HG02840 (cell line): ENCODE results near the gene ZBTB40.

Experiments used
- ATAC-seq: cut with Tn5 transposase; IDR thresholded peaks from one replicate; pipeline ENCODE4 v1.9.1; 2021; ENCODE audit warnings: mild to moderate bottlenecking, moderate library complexity, moderate number of reproducible peaks; ENCODE audit not compliant: unreplicated experiment, low FRiP score

The ZBTB40 gene

GRCh38 chr1:22496536-22497160 lies 45.0 kb downstream of the ZBTB40 start:
- ATAC-seq = no peak

DNA sequence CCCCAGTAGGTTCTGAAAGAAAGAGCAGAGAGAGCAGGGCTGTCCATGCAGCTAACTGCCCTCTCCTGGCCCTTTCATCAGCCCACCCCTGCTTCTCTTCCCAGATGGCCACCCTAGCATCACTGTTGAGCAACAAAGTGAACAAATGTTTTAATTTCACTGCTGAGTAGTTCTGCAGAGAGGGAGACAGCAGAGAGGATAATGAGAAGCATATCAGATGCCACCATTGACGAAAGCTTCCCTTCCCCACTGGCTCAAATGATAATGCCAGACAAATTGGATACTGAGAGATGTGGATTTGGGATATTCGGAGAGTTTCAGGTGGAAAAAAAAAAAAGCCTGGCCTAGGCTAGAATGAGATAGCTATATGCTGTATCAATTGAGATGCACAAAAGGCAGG lies 46.8 kb downstream of the ZBTB40 start:
- no peak for ATAC-seq

DNA sequence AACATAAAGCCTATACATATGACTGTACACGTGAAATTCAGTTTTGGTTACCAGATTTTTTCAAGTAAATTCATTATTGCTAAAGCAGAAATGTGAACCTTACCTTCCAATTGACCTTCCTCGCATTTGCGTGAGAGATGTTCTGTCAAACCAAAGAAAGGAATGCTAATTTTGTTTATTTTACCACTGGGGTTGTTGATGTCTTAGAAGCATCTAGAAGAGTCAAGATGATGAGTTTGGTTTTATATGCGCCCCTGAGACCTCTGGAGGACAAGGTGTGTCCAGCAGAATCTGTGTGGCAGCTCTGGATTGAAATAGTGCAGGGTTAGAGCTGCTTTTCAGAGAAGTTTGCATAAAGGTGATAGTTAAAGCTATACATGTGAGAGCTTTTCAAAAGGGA lies 48.4 kb downstream of the ZBTB40 start:
- ATAC-seq = no peak

DNA sequence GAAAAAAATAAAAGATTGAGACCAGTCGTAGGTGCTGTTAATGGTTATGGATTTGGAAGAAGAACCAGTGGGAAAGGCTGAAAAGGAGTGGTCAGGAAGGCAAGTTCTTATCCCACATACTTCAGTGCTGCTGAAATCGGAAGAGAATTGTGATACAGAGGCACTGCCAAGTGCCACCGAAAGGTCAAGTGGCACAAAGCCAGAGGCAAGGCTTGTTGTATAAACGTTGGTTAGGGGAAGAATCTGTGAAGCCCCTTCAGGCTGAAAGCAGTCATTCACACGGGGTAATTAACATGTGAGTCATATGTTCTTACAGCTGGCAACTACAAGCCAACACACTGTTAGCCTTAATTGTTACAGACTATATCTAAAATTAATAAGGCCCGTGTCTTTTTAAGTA lies 48.8 kb downstream of the ZBTB40 start:
- ATAC-seq = no peak

DNA sequence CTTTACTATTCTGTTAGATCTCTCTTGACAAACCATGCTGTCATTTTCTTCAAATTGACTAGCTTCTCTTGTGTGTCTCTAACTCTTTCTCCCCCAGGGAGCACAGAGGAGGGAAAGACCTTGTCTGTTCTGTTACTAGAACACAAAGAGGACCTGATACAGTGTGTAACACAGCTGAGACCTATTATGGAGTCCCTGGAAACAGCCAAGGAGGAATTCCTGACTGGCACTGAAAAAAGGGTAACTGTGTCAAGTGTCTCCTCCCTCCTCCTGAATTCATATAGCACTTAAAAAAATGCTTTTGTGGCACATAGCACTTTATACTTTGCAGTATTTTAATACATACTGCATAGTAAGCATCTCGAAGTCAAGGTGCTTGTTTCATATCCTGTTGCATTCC lies 50.6 kb downstream of the ZBTB40 start:
- ATAC-seq = no peak

DNA sequence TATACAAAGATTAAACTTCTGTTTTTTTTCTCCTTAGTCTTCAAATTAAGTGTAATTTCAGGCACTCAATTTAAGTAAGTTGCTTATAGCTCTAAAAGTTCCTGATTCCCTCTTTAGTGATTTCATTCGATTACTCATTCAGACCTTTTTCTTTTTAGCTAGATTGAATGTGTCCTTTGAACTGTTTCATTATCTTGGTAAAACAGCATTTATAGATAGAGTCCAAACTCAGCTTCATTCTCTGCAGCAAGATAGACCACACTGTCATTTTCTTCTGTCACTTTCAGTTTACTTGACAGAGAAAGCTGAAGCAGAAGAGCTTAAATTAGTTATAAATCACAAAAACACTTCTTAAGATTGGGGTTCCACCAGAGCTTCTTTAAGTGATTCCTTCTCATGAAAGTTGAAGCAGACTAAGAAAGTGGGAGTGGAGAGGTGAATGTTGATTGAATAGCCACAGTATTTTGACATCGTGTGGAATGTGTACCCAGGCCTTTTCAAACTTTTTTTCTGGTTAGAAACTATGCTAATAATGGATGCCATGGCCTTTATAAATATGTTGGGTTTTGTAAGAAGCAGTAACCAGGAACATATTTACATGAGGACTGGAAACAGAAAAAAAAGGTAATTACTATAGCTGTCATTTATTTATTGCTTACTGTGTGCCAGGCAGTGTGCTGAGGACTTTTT lies 52.2 kb downstream of the ZBTB40 start:
- no peak for ATAC-seq

DNA sequence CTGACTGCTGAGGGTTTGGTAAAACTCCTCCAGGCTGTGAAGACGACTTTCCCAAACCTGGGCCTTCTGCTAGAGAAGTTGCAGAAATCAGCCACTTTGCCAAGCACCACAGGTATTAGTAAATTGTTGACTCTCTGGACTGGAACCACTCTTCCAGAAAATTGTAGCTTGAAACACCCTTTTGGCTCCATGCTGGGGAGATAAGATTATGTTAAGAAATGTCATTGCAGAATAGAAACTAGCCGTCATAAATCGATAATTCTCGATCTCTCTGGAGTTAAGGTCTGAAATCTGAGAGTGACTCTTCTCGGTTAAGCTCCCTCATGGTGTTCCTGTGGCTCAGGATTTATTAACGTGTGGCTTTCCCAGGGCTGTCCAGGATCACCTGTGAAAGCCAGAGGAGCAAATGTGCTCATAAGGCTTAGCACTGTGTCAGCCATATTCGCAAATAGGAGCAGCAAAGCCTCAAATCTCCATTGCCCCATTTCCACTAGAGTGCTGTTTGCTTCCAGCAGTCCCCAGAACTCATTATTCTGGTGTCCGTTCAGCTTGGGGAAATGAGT lies 54.6 kb downstream of the ZBTB40 start:
- no peak for ATAC-seq

DNA sequence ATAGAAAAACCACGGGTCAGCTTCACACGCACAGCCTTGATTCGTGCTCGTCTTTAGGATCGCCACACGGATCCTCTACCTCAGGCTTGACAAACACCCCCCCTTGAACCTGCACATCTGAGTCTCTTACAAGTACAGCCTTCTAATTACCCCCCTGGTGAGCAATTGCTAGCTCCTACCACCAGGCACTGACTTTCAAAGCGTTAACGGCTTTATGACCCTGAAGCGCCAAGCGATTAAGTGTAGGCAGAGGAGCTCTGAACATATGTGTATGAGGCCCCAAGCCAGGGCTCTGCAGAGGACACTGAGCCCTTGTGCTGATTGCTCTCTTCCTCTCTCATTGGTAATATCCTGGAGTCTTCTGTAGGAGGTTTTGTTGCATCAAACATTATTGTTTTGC lies 55.9 kb downstream of the ZBTB40 start:
- ATAC-seq = no peak

DNA sequence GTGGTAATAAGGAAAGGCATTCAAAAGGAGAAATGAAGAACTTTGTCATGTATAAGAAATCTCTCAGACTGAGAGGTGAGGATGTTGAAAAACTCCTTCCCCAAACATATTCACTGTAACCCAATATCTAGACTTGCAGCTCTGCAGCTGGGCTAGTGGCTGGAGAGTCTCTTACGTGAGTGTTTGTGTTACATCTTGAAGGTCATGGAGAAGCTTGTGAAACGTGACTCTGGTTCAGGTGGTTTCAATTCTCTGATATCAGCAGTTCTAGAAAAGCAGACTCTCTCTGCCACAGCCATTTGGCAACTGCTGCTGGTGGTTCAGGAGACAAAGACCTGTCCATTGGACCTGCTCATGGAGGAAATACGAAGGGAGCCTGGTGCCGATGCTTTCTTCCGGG lies 56.7 kb downstream of the ZBTB40 start:
- ATAC-seq = no peak

GRCh38 chr1:22508991-22509390 lies 57.3 kb downstream of the ZBTB40 start:
- ATAC-seq = no peak

DNA sequence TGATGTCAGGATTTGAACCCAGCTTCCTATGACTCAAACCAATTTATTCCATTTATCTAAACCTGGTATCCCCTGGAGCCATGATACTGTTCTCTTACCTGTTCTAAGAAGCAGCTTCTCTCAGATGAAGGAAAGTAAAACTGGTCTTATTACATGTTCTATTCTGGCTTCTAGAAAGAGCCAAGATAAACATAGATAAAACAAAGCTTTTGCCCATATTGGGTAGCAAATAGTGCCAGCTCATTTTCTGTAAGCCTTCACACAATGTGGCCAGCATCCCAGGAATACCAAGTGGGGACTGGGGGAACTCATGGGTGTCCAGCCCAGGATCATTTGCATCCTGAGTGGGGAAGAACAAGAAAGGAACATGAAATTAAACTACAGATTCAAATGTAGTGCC lies 58.2 kb downstream of the ZBTB40 start:
- ATAC-seq = no peak

- no peak for ATAC-seq
Observed at GRCh38 chr1:22512873-22513272, 61.2 kb downstream of the ZBTB40 start.

DNA sequence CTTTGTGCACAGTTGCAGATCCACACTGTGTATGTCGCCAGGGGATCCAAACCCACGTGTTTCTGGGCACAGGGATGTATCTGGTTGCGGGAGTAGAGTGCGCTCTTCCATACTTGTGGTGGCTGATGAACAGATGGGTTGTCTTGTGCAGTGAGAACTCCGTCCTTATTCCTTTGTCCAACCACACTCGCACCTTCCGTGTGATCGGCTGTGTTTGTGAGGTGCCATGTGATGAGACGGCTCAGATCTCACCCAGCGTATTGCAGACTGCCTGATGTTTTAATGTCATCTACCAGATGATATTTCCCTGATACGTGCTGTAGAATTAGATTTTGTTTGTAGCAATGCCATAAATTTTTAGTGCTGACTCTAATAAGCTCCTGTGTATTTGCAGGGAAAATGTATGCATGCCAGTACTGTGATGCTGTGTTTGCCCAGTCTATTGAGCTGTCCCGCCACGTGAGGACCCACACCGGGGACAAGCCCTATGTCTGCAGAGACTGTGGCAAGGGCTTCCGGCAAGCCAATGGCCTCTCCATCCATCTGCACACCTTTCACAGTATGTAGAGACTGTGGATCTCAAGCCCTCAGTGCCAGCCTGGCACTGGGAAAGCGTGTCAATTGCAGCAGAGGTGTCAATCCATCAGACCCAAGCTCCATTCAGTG lies 65.4 kb downstream of the ZBTB40 start:
- no peak for ATAC-seq

GRCh38 chr1:22517956-22518355 lies 66.3 kb downstream of the ZBTB40 start:
- no peak for ATAC-seq

DNA sequence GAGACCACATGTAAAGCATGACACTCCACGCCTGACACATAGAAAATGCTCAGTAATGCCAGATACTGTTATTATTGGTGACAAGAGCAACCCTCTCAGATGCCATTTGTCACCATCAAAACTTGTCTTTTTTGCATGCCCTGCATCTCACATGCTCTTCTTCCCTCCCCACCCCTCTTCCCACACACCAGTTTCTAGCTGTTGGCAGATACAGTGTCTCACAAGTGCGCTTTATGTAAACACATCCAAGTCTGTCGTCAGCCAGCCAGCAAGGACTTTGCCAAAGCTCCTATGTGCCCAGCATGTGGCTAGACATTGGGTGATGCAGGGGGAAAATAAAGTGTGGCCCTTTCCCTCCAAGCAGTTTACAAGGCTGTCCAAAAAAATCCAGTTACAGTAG lies 66.7 kb downstream of the ZBTB40 start:
- no peak for ATAC-seq

GRCh38 chr1:22520871-22521270 lies 69.2 kb downstream of the ZBTB40 start:
- no peak for ATAC-seq

DNA sequence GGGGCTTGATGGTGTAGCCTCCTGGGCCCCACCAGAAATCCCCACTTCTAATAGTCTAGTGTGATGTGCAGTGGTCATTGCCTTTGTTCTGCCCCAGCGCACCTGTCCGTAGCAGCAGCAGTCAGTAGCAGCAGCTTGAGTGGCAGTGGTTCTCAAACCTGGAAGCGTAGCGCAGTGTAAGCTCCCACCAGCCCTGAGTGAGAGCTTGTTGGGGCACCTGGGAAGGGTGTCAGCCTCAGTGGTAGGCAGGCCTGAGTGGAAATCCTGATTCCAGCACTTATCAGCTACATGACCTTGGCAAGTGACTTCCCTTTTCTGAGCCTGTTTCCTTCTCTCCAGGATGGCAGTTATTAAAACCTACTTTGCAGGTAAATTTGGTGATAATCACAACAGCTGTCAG lies 70.0 kb downstream of the ZBTB40 start:
- no peak for ATAC-seq

DNA sequence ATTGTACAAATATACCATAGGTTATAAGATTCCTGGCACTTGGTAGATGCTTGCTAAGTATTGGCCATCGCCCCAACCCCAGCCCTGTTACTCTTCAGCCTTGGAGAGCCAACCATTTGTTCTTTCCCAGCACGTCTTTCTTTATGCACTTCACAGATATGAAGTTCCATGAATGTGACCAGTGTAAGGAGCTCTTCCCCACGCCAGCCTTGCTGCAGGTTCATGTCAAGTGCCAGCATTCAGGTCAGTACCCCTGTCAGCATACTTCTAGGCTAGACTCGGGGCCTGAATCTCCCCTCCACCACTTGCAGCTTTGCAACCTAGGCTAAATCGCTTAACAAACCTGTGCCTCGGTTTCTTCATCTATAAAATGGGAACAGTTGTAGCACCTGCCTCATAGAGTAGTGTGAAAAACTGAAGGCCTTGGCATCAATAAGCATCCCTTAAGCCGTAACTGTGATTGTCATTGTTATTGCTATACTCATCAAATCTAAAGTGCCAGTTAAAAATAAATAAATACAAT lies 70.6 kb downstream of the ZBTB40 start:
- no peak for ATAC-seq

- no peak for ATAC-seq
Observed at GRCh38 chr1:22524481-22524880, 72.8 kb downstream of the ZBTB40 start.

- no peak for ATAC-seq
Observed at GRCh38 chr1:22525211-22525610, 73.6 kb downstream of the ZBTB40 start.

GRCh38 chr1:22525646-22526045 lies 74.0 kb downstream of the ZBTB40 start:
- ATAC-seq = no peak
